Naive thymus-derived CD8-positive, alpha-beta T cell (primary cell): ENCODE measurements around the gene PYCR2. TPM values are rescaled to one million over a fixed set of nuclear protein-coding genes. Genes with fewer than 3 reads are reported as not detected.

Source experiments
- ATAC-seq, 2 donors: fragments of 150-1000 bp; cut with Tn5 transposase in 1 of 2; sonication (Bioruptor Pico), chemical (Tn5 transposase) in 1 of 2; 1 replicate in 1 of 2; 2 replicates in 1 of 2; pipeline ENCODE4 v1.10.0; 2021; ENCODE audit warnings: mild to moderate bottlenecking in 2 of 2, moderate library complexity in 2 of 2
- POLR2A ChIA-PET: fragments of 350-600 bp; sonication (Branson Sonifier 250); formaldehyde crosslinking; loops from one replicate; lab custom pipeline; 2021; ENCODE audit warnings: antibody characterized with exemption; lab: Charles Lee
- DNase-seq, 10 donors: peaks; one replicate each; pipeline versions ENCODE4 v3.0.0 to v3.0.0-alpha.2; 2020 to 2022
- H3K27ac Mint-ChIP-seq, 10 donors: one replicate each; pipeline ENCODE4 v1.8.0; 2020 to 2022; ENCODE audit warnings: mild to moderate bottlenecking in 10 of 10, mixed read lengths in 10 of 10, moderate library complexity in 4 of 10, inconsistent platforms in 1 of 10
- H3K27me3 Mint-ChIP-seq, 5 donors: one replicate each; pipeline ENCODE4 v1.8.0; 2021 to 2022; ENCODE audit warnings: mixed read lengths in 5 of 5
- H3K36me3 Mint-ChIP-seq, 3 donors: one replicate each; pipeline ENCODE4 v1.8.0; 2020 to 2022; ENCODE audit warnings: mixed read lengths in 3 of 3, mild to moderate bottlenecking in 2 of 3, inconsistent platforms in 1 of 3
- H3K4me1 Mint-ChIP-seq, 4 donors: one replicate each; pipeline ENCODE4 v1.8.0; 2021 to 2022; ENCODE audit warnings: mixed read lengths in 4 of 4
- H3K4me3 Mint-ChIP-seq, 10 donors: one replicate each; pipeline ENCODE4 v1.8.0; 2020 to 2022; ENCODE audit warnings: mild to moderate bottlenecking in 10 of 10, mixed read lengths in 10 of 10, moderate library complexity in 6 of 10, inconsistent platforms in 1 of 10
- H3K9me3 Mint-ChIP-seq, 9 donors: one replicate each; pipeline ENCODE4 v1.8.0; 2020 to 2022; ENCODE audit warnings: mixed read lengths in 9 of 9, mild to moderate bottlenecking in 3 of 9, inconsistent platforms in 1 of 9, moderate library complexity in 1 of 9
- polyA plus RNA-seq, 3 donors: library from polyadenylated mRNA; unstranded; fragments of 300-500 nt; fragmentation: Illumina TruSeq; gene quantifications; one replicate each; pipeline ENCODE4 v1.2.3, GENCODE V29; 2021
- total RNA-seq, 8 experiments: library from RNA in 2 of 8; stranded (reverse) in 2 of 8; gene quantifications; one replicate each; pipeline ENCODE4 v1.2.3 and lab custom pipeline; 2021 to 2026

The PYCR2 gene
- total and polyA plus RNA-seq, 5 experiments from 2014 or later, result 75.0 to 153 (median 132) TPM

DNA sequence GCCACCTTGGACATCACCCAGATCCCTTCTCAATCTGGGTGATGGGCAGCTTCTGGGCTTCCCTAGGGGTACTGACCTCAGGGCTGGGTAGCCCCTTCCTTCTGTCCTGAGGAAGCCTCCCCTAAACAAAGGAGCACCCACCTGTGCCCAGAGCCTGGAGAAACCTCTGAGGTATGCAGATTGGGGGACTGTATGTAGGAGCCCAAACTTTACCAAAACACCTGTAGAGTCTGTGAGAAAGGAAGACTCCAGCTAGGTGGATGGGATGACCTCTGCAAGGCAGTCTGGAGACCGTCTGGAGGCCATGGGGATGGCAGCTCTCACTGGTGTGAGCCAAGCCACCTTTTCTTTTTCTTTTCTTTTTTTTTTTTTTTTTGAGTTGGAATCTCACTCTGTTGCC, 30.7 kb upstream of the PYCR2 start:
- no peaks in the 10 kb centered on the region for H3K36me3 Mint-ChIP-seq
- ATAC-seq, result no peak
- no peak for DNase-seq
- POLR2A ChIA-PET, result interaction anchor here (0.6 to 1.1 kb wide), 3 partner anchors 10 to 72 kb away, joined by 3 read pairs; no protein-coding TSS in a partner anchor
- no peaks in the 10 kb centered on the region for H3K9me3 Mint-ChIP-seq
- H3K4me3 Mint-ChIP-seq, result no peak overlapping the region
- no peak overlapping the region for H3K27ac Mint-ChIP-seq
- H3K4me1 Mint-ChIP-seq, result peaks cover 2 to 18% (median 12%) of the 10 kb centered on the region in 4 donors
- H3K27me3 Mint-ChIP-seq, result peaks cover 2 to 13% (median 3%) of the 10 kb centered on the region in 5 donors

DNA sequence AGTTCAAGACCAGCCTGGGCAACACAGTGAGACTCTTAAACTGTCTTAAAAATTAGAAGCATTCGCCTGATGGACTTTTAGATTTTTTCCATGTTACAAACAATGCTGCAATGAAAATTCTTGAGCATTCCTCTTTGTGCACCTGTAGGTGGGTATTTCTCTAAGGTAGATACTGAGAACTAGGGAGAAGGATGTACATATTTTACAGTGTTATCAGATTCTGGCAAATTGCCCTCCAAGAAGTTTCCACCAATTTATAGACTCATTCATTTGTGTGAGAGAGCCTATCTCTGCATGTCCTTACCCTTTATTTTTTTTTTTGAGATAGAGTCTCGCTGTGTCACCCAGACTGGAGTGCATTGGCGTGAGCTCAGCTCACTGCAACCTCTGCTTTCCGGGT, 29.3 kb upstream of the PYCR2 start:
- DNase-seq, result no peak
- ATAC-seq, result no peak
- Mint-ChIP-seq H3K4me1 (peaks cover 0 to 10% (median 6%) of the 10 kb centered on the region in 4 donors), H3K27ac (no peak overlapping the region), H3K27me3 (peaks cover 3 to 13% (median 4%) of the 10 kb centered on the region in 5 donors), H3K9me3 (no peaks in the 10 kb centered on the region), H3K36me3 (no peaks in the 10 kb centered on the region), H3K4me3 (no peak overlapping the region)
- POLR2A ChIA-PET, result no interaction called here

DNA sequence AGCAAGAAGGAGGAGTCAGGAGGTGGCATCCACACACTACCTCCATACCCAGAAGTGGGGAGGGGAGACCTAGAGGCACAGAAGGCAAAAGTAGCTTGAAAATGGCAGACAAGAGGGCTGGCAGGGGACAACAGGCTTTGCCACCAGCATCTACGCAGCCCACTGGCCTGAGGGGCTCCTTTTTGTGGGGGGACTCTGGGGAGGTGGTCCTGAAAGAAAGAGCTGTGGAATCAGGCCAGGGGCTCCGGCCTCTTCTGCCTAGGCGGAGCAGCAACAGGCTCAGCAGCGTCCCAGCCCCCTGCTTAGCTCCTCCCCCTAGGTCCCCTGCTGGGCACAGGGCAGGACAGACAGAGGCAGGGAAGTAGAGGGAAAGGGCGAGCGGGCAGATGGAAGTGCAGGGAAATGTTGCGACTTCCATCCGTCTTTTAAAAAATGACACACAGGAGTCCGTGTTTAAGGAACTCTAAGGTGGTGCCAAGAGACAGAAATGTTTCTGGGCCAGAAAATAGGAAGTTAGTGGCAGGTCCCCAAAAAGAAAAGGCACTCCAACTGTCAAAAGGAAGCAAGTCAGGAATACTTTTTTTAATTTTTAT, 27.0 kb upstream of the PYCR2 start:
- H3K4me3 Mint-ChIP-seq, result no peak overlapping the region
- ATAC-seq, result no peak
- H3K36me3 Mint-ChIP-seq, result no peaks in the 10 kb centered on the region
- peaks cover 0 to 6% (median 3%) of the 10 kb centered on the region in 4 donors for H3K4me1 Mint-ChIP-seq
- POLR2A ChIA-PET, result no interaction called here
- peaks cover 3 to 16% (median 4%) of the 10 kb centered on the region in 5 donors for H3K27me3 Mint-ChIP-seq
- DNase-seq, result no peak
- no peaks in the 10 kb centered on the region for H3K9me3 Mint-ChIP-seq
- H3K27ac Mint-ChIP-seq, result peak overlapping the region in 1 of 10 donors; percentile 61

GRCh38 chr1:225949041-225949440, 25.0 kb upstream of the PYCR2 start:
- POLR2A ChIA-PET, result interaction anchor here (0.6 to 0.8 kb wide), 2 partner anchors 25 to 29 kb away, joined by 3 read pairs; partner anchors contain the start of gene PYCR2
- Mint-ChIP-seq H3K27me3 (peaks cover 3 to 15% (median 4%) of the 10 kb centered on the region in 5 donors), H3K4me1 (peaks cover 7 to 17% (median 15%) of the 10 kb centered on the region in 4 donors), H3K36me3 (no peaks in the 10 kb centered on the region), H3K9me3 (no peaks in the 10 kb centered on the region), H3K4me3 (no peak overlapping the region), H3K27ac (peak overlapping the region in 2 of 10 donors; percentile 9 to 32)
- ATAC-seq (no peak), DNase-seq (no peak)

DNA sequence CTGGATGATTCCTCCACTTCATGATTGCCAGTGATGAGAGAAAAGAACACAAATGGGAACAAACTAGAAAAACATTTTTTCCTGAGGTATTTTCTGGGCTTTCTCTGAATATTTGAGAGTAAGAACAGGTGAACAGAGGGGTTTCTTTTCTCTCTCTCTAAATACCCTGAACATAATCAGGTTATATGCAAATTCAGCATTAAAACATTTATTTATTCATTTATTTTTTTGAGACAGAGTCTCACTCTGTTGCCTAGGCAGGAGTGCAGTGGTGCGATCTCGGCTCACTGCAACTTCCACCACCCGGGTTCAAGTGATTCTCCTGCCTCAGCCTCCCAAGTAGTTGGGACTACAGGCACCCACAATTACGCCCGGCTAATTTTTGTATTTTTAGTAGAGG, 22.8 kb upstream of the PYCR2 start:
- Mint-ChIP-seq H3K27ac (no peak overlapping the region), H3K27me3 (peaks cover 0 to 11% (median 4%) of the 10 kb centered on the region in 5 donors), H3K4me1 (peaks cover 7 to 24% (median 16%) of the 10 kb centered on the region in 4 donors), H3K4me3 (no peak overlapping the region), H3K9me3 (no peaks in the 10 kb centered on the region), H3K36me3 (no peaks in the 10 kb centered on the region)
- ATAC-seq, result no peak
- POLR2A ChIA-PET, result interaction anchor here (0.5 kb wide), 1 partner anchor 106 kb away, joined by 6 read pairs; no protein-coding TSS in a partner anchor
- DNase-seq, result no peak

- POLR2A ChIA-PET, result interaction anchor here (1.7 to 2.7 kb wide), 2 partner anchors 19 to 64 kb away, joined by 4 to 12 read pairs; partner anchors contain the start of gene TMEM63A
- H3K27ac Mint-ChIP-seq, result peak overlapping the region in 1 of 10 donors; percentile 31
- no peaks in the 10 kb centered on the region for H3K36me3 Mint-ChIP-seq
- H3K4me1 Mint-ChIP-seq, result peaks cover 10 to 22% (median 16%) of the 10 kb centered on the region in 4 donors
- ATAC-seq, result no peak
- peaks cover 0 to 11% (median 2%) of the 10 kb centered on the region in 5 donors for H3K27me3 Mint-ChIP-seq
- no peaks in the 10 kb centered on the region for H3K9me3 Mint-ChIP-seq
- no peak overlapping the region for H3K4me3 Mint-ChIP-seq
- no peak for DNase-seq
Observed at GRCh38 chr1:225946082-225946620, 22.1 kb upstream of the PYCR2 start.

DNA sequence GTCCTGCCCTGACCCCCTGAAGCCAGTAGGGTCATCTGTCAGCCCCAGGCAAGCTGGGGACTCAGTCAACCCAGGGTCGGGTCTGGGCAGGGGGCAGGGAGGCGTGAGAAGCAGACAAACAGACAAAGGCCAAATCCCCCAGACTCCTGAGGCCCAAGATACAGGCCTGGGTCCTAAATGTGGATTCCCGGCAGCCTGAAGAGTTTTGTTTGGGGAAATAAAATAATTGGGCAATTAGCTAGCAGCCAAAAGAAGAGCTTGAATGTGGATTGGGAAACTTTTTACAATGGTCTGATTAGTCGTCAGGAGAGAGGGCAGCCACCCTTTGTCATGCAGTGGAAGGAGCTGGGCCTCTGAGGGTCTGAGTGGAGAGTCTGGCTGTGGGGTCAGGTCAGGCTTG, 21.5 kb upstream of the PYCR2 start:
- Mint-ChIP-seq H3K4me3 (peak overlapping the region in 2 of 10 donors; percentile 49 to 69), H3K27ac (peak overlapping the region in 1 of 10 donors; percentile 83), H3K36me3 (no peaks in the 10 kb centered on the region), H3K27me3 (peaks cover 0 to 5% (median 2%) of the 10 kb centered on the region in 5 donors), H3K4me1 (peaks cover 10 to 22% (median 16%) of the 10 kb centered on the region in 4 donors), H3K9me3 (no peaks in the 10 kb centered on the region)
- DNase-seq (no peak), ATAC-seq (no peak)
- POLR2A ChIA-PET, result interaction anchor here (0.6 to 2.7 kb wide), 7 partner anchors 9 to 635 kb away, joined by 3 to 12 read pairs (median 4); partner anchors contain the start of genes PYCR2, SRP9 and TMEM63A

GRCh38 chr1:225944951-225945350, 20.9 kb upstream of the PYCR2 start:
- ATAC-seq, result peak; percentile 74 to 86
- DNase-seq, result no peak
- H3K36me3 Mint-ChIP-seq, result no peaks in the 10 kb centered on the region
- H3K27ac Mint-ChIP-seq, result peak overlapping the region in 9 of 10 donors; percentile 27 to 91 (median 76)
- H3K27me3 Mint-ChIP-seq, result peaks cover 0 to 3% (median 0%) of the 10 kb centered on the region in 5 donors
- POLR2A ChIA-PET, result interaction anchor here (0.6 to 2.7 kb wide), 9 partner anchors 9 to 635 kb away, joined by 3 to 12 read pairs (median 4); partner anchors contain the start of genes PYCR2, SRP9 and TMEM63A
- no peaks in the 10 kb centered on the region for H3K9me3 Mint-ChIP-seq
- H3K4me1 Mint-ChIP-seq, result peaks cover 10 to 22% (median 17%) of the 10 kb centered on the region in 4 donors
- H3K4me3 Mint-ChIP-seq, result peak overlapping the region; percentile 20 to 77 (median 67)

- H3K27ac Mint-ChIP-seq, result peak overlapping the region in 5 of 10 donors; percentile 42 to 91 (median 73)
Observed at GRCh38 chr1:225944387-225944786, 20.3 kb upstream of the PYCR2 start.

GRCh38 chr1:225943582-225943981, 19.5 kb upstream of the PYCR2 start:
- POLR2A ChIA-PET, result interaction anchor here (2.0 to 2.7 kb wide), 2 partner anchors 20 to 62 kb away, joined by 6 to 12 read pairs; partner anchors contain the start of genes PYCR2 and TMEM63A
- Mint-ChIP-seq H3K36me3 (no peaks in the 10 kb centered on the region), H3K27ac (peak overlapping the region in 3 of 10 donors; percentile 29 to 47 (median 40)), H3K9me3 (no peaks in the 10 kb centered on the region), H3K4me3 (peak overlapping the region in 1 of 10 donors; percentile 62), H3K27me3 (peaks cover 0 to 3% (median 0%) of the 10 kb centered on the region in 5 donors), H3K4me1 (peaks cover 10 to 22% (median 17%) of the 10 kb centered on the region in 4 donors)
- ATAC-seq, result no peak
- DNase-seq, result no peak

More at GRCh38 chr1:225944387-225944786, 20.3 kb upstream of the PYCR2 start:
- DNase-seq (no peak), ATAC-seq (no peak)
- POLR2A ChIA-PET, result interaction anchor here (0.6 to 2.7 kb wide), 8 partner anchors 10 to 167 kb away, joined by 3 to 12 read pairs (median 4); partner anchors contain the start of genes PYCR2, SRP9 and TMEM63A
- Mint-ChIP-seq H3K4me1 (peaks cover 10 to 22% (median 17%) of the 10 kb centered on the region in 4 donors), H3K4me3 (peak overlapping the region in 7 of 10 donors; percentile 7 to 73 (median 68)), H3K9me3 (no peaks in the 10 kb centered on the region), H3K36me3 (no peaks in the 10 kb centered on the region), H3K27me3 (peaks cover 0 to 3% (median 0%) of the 10 kb centered on the region in 5 donors)

GRCh38 chr1:225942574-225942973, 18.5 kb upstream of the PYCR2 start:
- DNase-seq, result no peak
- H3K36me3 Mint-ChIP-seq, result no peaks in the 10 kb centered on the region
- H3K4me1 Mint-ChIP-seq, result peaks cover 7 to 22% (median 17%) of the 10 kb centered on the region in 4 donors
- H3K27ac Mint-ChIP-seq, result no peak overlapping the region
- H3K9me3 Mint-ChIP-seq, result no peaks in the 10 kb centered on the region
- POLR2A ChIA-PET, result interaction anchor here (1.0 kb wide), 1 partner anchor 12 kb away, joined by 3 read pairs; no protein-coding TSS in a partner anchor
- no peak overlapping the region for H3K4me3 Mint-ChIP-seq
- ATAC-seq, result no peak
- no peaks in the 10 kb centered on the region for H3K27me3 Mint-ChIP-seq

- Mint-ChIP-seq H3K27me3 (no peaks in the 10 kb centered on the region), H3K4me3 (no peak overlapping the region), H3K9me3 (no peaks in the 10 kb centered on the region), H3K27ac (no peak overlapping the region), H3K36me3 (no peaks in the 10 kb centered on the region), H3K4me1 (peaks cover 8 to 22% (median 18%) of the 10 kb centered on the region in 4 donors)
- POLR2A ChIA-PET, result no interaction called here
- no peak for DNase-seq
- no peak for ATAC-seq
Observed at GRCh38 chr1:225941942-225942222, 17.8 kb upstream of the PYCR2 start.
